NCI-H1105 (cell line): ENCODE data around the gene THAP11.
A peak's percentile ranks its signal among the peaks of the same experiment; 100 is the strongest.
"Not testable (repeated sequence)": the region's sequence is repeated elsewhere in the genome, so short reads cannot be mapped to it uniquely, and the experiment has no call there.

Experiments
- DNase-seq: peaks from one replicate; lab custom pipeline; 2025; lab: John Stamatoyannopoulos, UW

THAP11 gene

DNA sequence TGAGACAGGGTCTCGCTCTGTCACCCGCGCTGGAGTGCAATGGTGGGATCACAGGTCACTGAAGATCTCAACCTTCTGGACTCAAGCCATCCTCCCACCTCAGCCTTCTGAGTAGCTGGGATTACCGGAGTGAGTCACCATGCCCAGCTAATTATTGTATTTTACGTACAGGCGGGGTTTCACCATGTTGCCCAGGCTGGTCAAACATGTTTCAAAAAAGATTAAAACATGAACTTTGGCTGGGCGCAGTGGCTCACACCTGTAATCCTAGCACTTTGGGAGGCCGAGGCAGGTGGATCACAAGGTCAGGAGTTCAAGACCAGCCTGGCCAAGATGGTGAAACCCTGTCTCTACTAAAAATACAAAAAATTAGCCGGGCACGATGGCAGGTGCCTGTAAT lies 4.9 kb upstream of the THAP11 start:
- DNase-seq, result not testable (repeated sequence)

DNA sequence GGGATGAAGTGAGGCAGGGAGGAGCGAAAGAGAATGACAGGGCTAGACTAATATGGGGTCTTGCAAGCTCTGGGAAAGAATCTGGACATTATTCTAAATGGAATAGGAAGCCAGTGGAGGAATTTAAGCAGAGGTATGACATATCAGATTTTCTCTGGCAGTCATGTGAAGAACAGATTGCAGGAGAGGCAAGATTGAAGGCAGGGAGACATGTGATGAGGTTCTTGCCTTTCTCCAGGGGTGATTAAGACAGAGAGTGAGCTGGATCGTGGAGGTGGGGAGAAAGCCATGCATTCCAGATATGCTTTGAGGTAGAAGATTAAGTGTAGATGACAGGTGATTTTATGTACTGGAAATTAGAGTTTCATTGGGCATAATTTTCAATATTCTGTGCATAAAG lies 4.3 kb upstream of the THAP11 start:
- no peak for DNase-seq

DNA sequence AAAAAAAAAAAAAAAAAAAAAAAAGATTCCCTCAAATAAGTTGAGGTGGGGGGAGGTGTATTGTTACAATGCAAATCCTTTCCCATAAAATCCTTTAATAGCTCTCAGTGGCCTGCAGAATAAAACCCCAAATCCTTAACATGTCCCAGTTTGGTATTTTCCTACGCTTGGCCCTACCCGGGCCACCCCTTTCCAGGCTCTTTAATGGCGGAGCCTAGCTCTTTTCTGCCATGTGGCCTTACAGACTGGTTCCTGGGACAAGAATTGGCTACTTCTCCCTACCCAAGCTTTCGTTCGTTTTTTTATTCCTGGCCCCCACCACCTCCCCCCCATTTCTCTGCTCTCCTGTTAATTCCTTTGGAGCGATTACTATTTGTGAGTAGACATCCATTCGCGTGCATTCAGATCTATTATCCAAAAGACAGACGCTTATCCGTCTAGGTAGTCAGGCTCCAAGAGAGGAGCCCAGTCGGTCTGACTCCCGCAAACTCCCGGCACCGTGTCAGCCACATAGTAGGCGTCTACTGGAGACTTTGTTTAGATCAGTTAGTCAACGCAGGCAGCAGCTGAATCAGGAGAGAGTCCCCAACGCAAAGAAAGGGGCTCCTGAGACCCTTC lies 813 bp upstream of the THAP11 start:
- no peak for DNase-seq

DNA sequence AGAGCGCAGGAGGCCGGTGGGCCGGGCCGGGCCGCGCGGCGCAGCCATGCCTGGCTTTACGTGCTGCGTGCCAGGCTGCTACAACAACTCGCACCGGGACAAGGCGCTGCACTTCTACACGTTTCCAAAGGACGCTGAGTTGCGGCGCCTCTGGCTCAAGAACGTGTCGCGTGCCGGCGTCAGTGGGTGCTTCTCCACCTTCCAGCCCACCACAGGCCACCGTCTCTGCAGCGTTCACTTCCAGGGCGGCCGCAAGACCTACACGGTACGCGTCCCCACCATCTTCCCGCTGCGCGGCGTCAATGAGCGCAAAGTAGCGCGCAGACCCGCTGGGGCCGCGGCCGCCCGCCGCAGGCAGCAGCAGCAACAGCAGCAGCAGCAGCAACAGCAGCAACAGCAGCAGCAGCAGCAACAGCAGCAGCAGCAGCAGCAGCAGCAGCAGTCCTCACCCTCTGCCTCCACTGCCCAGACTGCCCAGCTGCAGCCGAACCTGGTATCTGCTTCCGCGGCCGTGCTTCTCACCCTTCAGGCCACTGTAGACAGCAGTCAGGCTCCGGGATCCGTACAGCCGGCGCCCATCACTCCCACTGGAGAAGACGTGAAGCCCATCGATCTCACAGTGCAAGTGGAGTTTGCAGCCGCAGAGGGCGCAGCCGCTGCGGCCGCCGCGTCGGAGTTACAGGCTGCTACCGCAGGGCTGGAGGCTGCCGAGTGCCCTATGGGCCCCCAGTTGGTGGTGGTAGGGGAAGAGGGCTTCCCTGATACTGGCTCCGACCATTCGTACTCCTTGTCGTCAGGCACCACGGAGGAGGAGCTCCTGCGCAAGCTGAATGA lies 606 bp downstream of the THAP11 start:
- no peak for DNase-seq

DNA sequence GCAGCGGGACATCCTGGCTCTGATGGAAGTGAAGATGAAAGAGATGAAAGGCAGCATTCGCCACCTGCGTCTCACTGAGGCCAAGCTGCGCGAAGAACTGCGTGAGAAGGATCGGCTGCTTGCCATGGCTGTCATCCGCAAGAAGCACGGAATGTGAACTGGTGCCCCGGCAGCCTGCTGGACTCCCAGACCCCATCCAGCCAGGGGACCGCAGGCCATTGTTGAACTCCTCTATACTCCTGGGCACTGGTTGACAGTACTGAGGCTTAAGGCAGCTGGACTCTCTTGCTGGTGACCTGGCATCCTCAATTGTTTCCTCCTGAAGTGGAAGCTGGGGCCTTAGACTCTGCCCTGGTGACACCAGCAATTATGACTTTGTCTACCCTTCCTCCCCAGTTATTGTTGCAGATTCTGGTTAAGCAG lies 1.2 kb downstream of the THAP11 start:
- DNase-seq, result no peak

DNA sequence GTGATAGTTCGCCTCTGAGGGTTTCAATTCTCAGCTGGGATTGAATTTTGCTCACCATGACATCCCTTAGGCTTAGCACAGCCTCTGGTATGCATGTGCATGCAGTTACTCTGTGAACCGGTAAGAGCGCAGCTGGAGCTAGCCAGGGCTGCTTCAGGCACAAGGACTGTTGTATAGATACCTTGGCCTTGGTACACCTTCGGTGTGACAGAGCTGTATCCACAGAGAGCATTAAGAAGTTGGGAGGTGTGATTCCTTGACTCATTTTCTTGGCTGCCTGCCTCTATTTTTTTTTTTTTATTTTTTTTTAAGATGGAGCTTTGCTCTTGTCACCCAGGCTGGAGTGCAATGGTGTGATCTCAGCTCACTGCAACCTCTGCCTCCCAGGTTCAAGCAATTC lies 2.4 kb downstream of the THAP11 start:
- DNase-seq, result no peak

DNA sequence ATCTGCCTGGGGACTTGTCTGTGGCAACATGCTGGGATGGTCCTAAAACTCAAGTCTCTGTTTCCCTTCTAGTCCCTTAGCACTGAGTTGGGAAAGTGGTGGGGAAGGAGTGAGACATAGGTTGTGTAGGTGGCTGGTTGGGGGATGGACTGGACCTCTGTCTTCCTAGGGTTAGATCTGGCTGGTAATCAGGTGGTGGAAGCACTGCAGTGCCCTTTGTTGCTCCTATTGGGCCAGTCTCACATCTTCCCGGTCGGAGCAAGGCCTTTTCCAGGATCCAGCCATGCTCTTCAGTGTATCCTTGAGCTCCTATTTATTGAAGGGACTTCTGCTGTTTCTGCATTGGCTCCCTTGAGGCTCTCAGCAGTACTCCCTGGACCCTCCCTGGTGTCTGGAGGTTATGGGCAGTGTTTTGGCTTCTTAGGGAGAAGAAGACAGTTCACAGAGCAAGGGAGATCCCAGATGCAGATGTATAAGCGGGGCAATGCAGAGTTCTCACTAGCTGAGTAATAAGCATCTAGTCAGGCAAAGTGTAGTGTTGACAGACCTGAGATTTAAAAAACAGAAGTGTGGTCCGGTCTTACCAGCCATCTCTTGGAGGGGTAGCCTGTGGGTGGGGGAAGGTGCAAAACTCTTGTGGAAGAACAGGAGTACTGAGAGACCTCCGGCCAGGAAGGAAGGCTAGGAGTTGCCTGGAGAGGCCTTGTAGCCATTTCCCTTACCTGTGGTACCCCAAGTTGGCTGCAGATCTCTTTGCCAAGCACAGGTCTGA lies 3.4 kb downstream of the THAP11 start:
- DNase-seq, result no peak

DNA sequence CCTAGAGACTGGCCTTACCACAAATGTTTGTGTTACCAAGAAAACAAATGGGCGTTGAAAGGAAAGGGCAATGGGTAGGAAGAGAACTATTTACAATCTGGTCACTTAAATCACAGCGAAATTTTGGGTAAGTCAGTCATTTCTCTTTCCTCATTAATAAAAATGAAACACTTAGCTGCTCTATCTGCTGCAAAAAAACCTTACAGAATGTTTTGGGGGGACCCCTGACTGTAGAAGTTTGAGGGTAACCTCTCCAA lies 3.9 kb downstream of the THAP11 start:
- DNase-seq, result no peak

DNA sequence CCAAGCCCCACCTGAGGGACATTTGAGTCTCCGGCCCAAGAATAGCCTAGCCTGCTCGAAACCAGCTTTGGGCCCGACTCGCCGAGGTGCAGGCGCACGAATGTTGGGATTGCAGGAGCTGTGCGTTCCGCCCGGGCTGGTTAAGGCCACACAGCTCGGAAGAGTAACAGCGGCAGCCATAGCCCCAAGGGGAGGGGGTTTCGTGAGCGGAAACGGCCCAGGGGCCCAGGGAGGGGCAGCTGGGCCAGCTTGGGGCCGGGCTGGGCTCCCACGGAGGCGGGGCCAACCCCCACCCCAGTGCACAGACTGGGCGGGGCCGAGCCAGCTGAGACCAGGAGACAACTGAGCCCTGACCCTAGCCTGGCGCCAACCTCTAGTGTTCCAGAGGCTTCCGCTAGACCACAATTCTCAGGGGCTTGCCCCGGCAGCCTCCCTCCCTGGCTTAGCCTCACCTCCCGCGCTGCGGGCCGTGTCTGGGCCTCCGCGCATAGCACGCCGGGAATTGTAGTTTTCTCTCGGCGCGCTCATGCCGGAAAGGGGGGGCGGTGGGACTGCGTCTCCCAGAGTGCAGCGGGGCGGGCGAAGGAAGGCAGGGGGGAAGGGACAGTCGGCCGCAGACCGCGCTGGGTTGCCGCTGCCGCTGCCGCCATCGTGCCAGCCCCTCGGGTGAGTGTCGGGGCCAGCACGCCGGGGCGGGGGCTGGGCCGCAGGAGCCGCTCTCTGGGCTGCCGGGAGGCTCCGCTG lies 4.4 kb downstream of the THAP11 start, which contains the start of gene NUTF2:
NUTF2 (plus strand) TSS at position 614 of the 744 bp plus-strand sequence. CDS start 18,198 bp downstream, outside the sequence.
- peak; percentile 87 for DNase-seq

DNA sequence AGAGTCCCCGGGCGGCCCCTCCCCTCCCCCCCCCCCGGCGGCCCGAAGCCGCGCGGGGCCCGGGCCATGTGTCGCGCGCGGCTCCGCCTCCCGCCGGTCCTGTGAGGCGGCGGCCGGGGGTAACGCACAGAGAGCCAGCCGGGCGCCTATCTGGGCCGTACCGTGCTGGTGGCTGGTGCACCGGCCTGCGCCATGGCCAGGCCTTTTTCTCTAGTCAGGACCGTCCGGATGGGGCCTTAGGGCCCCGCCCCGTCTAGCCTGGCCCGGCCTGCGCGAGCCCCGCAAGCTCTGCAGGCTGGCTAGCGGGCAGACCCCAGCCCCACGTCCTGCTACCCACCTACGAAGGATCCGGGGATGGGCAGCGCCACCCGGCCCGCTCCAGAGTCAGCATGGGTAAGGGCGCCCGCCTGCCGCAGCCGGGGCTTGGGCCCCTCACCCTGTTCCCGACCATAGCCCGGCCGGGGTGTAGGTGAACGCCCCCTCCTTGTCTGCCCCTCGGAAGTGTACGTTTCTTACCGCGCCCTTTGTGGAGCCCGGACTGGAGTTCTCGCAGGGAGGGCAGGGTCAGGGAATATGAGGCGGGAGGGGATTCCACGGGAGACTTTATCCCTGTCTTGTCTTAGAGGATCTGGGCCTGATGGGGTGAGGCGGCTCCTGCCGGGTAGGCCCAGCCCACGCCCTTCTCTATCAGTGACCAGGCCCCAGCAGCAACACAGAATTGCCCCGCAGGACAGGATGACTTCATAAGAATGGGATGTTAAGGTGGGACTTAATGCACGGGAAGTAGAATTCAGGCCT lies 5.1 kb downstream of the THAP11 start, which contains the start of gene CENPT:
CENPT (minus strand) TSS at position 630 of the 798 bp plus-strand sequence. CDS start 13,834 bp downstream, outside the sequence.
- no peak for DNase-seq

DNA sequence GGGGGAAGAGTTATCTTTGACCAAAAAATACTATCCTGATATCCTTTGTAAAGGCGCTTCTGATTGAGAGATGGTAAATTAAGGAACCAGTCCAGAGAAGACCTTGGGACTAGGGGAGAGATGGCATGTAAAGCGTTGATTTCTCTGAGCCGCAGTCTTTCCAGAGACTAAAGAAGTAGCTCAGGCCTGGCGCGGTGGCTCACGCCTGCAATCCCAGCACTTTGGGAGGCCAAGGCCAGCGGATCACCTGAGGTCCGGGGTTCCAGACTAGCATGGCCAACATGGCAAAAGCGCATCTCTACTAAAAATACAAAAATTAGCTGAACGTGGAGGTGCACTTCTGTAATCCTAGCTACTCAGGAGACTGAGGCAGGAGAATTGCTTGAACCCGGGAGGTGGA lies 6.0 kb downstream of the THAP11 start:
- DNase-seq, result no peak

DNA sequence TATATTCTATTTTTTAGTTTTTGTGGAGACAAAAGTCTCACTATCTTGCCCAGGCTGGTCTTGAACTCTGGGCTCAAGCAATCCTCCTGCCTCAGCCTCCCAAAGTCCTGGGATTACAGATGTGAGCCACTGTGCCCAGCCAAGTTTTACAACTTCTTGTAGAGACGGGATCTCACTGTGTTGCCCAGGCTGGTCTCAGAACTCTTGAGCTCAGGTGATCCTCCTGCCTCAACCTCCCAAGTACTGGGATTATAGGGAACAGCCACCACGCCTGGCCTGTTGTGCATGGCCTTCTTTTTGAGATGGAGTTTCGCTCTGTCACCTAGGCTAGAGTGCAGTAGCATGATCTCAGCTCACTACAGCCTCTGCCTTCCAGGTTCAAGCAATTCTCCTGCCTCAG lies 11.6 kb downstream of the THAP11 start:
- no peak for DNase-seq

DNA sequence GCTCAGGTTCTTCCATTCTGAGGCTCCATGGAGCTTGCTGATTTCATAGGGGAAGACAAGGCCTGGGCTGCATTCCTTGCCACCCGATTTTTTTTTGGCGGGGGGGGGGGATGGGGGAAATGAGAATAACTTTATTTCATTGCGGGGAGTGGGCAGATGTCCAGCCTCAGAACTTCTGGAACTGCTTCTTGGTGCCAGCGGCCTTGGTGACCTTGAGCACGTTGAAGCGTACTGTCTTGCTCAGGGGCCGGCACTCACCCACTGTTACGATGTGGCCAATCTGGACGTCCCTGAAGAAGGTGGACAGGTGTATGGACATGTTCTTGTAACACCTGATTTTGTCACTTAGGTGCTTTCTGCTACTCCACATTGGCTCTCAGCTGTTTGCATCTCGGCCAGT lies 13.7 kb downstream of the THAP11 start:
- no peak for DNase-seq

DNA sequence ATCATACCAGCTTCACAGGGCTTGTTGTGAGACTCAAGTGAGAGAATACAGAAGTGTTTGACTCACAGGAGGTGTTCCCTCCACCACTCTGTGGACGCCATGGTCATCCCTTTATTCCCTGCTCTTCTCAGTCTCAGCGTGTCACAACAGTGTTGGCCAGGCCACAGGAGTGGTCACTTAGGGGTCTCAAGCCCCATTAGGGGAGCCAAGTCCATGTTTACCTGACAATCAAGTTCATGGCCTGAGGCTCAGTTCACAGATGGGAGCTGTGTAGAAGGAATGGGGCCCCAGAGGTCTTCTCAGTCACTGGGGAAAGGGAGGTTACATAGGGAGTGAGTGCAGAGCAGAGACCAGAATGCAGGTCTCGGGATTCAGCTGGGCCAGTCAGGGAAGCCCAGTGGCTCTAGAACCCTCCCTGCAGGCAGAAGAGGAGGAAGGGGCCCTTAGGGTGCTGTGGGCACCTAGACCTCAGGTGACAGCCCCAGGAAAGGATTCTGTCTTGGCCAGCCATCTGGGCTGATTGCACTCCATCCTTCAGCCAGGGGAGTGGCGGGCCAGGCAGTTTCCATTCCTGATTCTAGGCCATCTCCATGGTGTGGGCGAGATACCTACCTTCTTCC lies 14.9 kb downstream of the THAP11 start:
- DNase-seq, result no peak

DNA sequence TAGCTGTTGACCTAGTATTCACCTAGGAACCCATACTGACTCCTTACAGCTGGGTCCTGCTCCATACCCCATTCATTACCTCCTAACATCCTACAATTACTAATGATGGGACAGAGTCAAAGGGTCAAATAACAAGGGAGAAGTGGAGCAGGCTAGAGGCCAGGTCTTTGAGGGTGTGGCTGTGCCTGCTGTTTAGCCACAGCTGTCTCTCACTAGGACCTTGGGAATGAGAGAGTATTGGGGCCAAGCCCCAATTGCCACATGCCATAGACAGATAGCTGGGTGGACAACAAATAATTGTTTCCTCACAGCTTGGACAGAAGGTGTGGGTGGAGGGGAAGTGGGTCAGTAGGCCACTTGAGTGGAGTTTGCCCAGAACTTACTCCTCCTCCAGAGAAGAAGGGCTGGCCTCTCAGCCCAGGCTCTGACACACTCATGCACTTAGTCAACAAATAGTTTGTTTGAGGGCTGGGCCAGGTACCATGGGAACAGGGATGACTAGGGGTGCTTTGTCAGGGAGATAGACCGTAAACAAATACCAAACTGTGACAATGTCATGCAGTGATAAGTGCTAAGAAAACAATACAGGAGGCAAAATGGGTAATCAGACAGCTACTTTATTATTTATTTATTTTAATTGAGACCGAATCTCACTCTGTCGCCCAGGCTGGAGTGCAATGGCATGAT lies 15.6 kb downstream of the THAP11 start:
- DNase-seq, result no peak

DNA sequence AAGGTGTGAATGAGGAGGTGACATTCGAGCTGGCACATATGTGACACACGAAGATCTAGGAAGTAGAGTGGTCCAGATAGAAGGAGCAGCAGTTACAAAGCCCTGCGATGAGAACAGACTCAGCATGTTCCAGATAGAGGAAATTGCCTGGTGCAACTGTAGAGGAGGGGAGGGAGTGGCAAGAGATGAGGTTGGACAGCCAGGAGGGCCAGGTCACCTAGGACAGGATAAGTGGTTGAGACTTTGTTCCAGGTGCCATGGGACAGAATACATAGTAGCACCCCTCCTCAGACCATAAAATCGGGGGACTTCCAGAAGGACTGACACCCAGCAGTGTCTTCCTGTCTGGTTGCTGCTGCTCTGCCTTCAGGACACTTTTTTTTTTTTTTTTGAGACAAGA lies 16.4 kb downstream of the THAP11 start:
- no peak for DNase-seq

DNA sequence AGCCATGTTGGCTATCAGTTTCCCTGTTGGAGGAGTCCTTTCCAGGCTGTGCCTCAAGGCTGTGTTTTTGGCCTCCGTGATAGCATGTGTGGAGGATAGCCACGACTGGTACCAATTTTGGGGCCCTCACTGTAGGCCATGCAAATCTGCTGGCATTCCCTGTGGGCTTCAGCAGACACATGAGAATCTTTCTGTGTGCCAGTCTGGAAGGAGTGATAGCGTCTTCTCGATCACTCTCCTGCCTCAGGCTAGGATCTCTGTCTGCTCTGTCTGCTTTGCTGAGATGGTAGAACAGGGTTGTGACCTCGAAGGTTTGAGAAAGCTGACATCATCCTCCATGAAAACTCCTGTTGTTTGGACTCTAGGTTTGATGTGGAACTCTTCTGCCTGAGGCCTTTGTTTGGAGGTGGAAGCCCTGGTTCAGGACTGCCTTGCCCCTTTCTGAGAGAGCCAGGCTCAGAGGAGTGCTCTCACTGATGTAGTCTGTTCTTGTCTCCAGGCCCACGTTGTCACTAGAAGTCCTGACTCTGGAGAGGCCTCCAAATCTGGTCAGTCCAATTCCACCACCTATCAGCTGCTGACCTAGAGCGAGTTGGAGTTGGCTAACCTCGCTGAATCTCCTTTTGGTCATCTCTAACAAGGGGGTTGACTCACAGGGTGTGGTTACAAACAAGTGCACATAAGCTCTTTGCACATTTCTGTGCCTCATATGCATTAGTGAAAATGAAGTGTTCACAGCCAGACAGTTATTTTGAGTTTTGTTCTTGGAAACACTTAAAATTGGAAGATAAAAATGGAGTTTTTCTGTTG lies 18.7 kb downstream of the THAP11 start:
- no peak for DNase-seq

DNA sequence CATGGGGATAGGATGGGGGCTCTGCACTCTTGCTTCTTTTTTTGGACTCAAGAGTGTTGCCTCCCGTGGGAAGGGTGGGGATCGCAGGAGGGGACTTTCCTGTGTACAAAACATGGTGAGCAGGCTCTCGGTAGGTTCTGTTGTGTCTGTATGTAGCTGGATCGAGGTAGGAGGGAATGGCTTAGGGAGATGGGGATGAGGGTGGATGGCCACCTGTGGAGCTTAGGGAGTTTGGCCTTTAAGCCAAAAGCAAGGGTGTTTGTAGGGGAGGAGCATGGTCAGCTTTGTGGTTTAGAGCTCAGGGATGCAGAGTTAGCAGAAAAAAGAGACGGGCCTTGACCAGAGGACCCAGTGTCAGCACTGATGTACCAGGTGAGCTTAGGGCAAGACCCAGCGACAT lies 19.8 kb downstream of the THAP11 start:
- DNase-seq, result no peak
